ENCODE results near the gene CAPG.

CAPG gene, protein sequence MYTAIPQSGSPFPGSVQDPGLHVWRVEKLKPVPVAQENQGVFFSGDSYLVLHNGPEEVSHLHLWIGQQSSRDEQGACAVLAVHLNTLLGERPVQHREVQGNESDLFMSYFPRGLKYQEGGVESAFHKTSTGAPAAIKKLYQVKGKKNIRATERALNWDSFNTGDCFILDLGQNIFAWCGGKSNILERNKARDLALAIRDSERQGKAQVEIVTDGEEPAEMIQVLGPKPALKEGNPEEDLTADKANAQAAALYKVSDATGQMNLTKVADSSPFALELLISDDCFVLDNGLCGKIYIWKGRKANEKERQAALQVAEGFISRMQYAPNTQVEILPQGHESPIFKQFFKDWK

DNA sequence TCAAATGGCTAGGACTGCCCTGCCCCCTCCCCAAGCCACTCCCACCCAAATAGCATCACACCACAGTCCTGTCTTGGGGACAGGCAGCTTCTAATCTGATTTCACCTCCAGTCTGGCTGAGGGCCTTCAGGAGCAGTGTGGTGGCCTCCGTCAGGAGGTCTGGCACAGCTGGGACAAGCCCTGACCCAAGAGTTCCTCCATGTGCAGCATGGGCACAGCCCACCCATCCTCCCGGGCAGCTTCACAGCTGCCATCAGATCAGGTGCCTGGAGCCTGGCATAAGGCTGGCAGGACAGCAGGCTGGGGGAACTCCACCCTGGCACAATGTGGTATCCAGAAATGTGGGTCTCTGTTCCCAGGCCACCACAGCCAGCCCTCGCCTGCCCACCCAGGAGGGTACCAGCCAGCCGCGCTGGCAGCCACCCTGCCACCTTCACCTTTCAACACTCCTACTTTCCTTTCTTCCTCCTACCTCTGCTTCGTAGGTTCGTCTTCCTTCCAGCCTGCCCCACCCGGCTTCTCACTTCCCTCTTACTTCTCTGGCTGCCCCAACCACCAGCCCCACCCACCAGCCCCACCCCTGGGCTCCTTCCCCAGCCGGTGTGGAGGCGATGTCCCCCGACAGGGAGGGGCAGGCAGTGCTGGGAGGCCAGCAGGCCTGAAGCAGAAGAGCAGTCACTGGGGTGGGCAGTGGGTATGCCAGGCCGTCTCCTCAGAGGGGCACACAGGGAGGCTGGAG lies at the start of gene CAPG:
Gene CAPG, minus strand, starts transcription at position 522 of the 739 bp plus-strand sequence. CDS start 8,221 bp downstream, outside the sequence.
- H3K27me3 ChIP-seq = no peaks in the 10 kb centered on the region
- H3K4me1 ChIP-seq (ENCODE audit: control insufficient read depth in 1 of 2, insufficient read depth in 1 of 2, low read depth in 1 of 2, low read length in 1 of 2) = peaks cover 78 to 85% of the 10 kb centered on the region in 2 experiments
- TF ChIP-seq, protein P1, sequence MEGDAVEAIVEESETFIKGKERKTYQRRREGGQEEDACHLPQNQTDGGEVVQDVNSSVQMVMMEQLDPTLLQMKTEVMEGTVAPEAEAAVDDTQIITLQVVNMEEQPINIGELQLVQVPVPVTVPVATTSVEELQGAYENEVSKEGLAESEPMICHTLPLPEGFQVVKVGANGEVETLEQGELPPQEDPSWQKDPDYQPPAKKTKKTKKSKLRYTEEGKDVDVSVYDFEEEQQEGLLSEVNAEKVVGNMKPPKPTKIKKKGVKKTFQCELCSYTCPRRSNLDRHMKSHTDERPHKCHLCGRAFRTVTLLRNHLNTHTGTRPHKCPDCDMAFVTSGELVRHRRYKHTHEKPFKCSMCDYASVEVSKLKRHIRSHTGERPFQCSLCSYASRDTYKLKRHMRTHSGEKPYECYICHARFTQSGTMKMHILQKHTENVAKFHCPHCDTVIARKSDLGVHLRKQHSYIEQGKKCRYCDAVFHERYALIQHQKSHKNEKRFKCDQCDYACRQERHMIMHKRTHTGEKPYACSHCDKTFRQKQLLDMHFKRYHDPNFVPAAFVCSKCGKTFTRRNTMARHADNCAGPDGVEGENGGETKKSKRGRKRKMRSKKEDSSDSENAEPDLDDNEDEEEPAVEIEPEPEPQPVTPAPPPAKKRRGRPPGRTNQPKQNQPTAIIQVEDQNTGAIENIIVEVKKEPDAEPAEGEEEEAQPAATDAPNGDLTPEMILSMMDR (IDR thresholded peaks at IDR 0.05) = no peak
- no peaks in the 10 kb centered on the region for H3K36me3 ChIP-seq
- H3K27ac ChIP-seq = peak within 1 kb of the TSS; percentile 91
- no peaks in the 10 kb centered on the region for H3K9me3 ChIP-seq
- H3K4me3 ChIP-seq (ENCODE audit: low read depth in 1 of 2, low read length in 1 of 2) = peak within 1 kb of the TSS; percentile 69 to 80

DNA sequence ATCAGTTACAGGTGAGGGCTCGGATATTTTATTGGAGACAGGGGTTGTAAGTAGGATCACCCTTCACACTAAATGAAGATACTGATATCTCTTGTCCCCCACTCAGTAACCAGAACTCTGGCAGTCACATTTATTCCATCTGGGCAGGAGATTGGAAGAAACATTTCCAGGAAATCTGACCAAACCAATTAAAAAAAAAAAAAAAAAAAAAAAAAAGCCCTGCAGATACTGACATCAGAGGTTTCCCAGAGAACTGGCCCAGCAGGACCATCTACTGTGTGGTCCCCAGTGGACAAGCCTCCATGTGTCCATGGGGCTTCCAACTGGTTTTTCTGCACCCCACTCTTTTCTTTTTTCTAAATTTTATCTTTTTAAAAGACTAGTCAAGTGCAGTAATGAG lies 49.6 kb upstream of the CAPG start:
- Histone ChIP-seq H3K27ac (no peak overlapping the region), H3K4me3 (ENCODE audit: low read depth in 1 of 2, low read length in 1 of 2) (no peak overlapping the region), H3K36me3 (no peaks in the 10 kb centered on the region), H3K27me3 (no peaks in the 10 kb centered on the region), H3K9me3 (no peaks in the 10 kb centered on the region), H3K4me1 (ENCODE audit: control insufficient read depth in 1 of 2, insufficient read depth in 1 of 2, low read depth in 1 of 2, low read length in 1 of 2) (no peaks in the 10 kb centered on the region)
- TF ChIP-seq, protein P1 (IDR thresholded peaks at IDR 0.05) = no peak

DNA sequence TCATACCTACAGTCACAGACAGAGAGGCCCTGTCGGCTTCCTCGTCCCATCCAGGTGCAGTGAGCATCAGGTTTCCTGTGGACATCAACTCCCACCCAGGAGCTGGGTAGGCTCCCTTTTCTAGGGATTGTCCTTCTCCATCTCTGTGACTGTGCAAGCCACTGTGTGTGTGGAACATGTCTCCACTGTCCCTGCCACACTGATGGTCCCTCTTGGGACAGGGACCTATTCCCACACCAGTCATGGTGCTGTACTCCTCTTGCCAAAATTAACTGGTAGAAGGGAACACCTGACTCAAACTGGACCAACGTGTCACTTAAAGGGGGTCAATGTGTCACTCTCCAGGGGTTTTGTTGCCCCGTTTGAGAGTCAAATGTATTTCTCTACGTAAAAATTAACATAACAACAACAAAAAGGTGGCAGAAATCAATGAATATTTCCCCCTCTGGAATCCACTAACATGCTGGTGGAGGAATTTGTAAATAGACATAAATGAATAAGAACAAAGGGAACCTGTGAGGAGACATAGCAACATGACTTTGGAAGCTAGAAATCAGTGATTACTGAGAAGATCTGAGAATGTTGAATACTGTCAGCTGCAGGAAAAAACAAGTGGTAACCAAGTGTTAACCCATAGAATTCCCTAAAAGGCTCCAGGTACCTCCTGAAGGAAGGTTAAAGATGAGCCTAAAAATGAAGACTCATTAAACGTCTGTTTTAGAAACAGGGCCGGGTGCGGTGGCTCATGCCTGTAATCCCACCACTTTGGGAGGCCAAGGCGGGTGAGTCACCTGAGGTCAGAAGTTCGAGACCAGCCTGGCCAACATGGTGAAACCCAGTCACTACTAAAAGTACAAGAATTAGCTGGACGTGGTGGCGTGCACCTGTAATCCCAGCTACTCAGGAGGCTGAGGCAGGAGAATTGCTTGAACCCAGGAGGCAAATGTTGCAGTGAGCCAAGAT lies 48.7 kb upstream of the CAPG start:
- TF ChIP-seq, protein P1 (IDR thresholded peaks at IDR 0.05) = no peak
- no peaks in the 10 kb centered on the region for H3K9me3 ChIP-seq
- H3K36me3 ChIP-seq = no peaks in the 10 kb centered on the region
- no peak overlapping the region for H3K4me3 ChIP-seq (ENCODE audit: low read depth in 1 of 2, low read length in 1 of 2)
- no peak overlapping the region for H3K27ac ChIP-seq
- H3K4me1 ChIP-seq (ENCODE audit: control insufficient read depth in 1 of 2, insufficient read depth in 1 of 2, low read depth in 1 of 2, low read length in 1 of 2) = no peaks in the 10 kb centered on the region
- H3K27me3 ChIP-seq = no peaks in the 10 kb centered on the region

DNA sequence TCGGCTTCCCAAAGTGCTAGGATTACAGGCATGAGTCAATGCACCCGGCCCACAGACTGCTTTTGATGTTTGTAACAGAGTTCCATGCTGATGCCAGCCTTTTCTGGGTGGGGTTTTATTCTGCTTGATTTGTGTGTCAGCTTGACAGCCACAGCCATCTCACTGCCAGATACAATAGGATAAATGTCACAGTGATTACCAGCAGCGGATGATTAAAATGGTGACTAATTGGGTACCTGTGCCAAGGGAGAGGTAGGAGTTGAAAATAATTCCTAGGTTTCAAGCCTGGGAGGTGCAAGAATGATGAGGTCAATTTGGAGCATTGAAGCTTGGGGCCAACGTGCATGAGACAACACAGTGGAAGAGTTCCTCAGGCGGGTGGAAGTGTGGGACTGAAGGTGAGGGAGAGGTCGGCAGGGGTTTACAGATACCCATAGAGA lies 47.7 kb upstream of the CAPG start:
- TF ChIP-seq, protein P1 (IDR thresholded peaks at IDR 0.05) = no peak
- Histone ChIP-seq H3K27ac (no peak overlapping the region), H3K4me1 (ENCODE audit: control insufficient read depth in 1 of 2, insufficient read depth in 1 of 2, low read depth in 1 of 2, low read length in 1 of 2) (peaks cover 0 to 5% of the 10 kb centered on the region in 2 experiments), H3K9me3 (no peaks in the 10 kb centered on the region), H3K4me3 (ENCODE audit: low read depth in 1 of 2, low read length in 1 of 2) (no peak overlapping the region), H3K27me3 (no peaks in the 10 kb centered on the region), H3K36me3 (no peaks in the 10 kb centered on the region)

DNA sequence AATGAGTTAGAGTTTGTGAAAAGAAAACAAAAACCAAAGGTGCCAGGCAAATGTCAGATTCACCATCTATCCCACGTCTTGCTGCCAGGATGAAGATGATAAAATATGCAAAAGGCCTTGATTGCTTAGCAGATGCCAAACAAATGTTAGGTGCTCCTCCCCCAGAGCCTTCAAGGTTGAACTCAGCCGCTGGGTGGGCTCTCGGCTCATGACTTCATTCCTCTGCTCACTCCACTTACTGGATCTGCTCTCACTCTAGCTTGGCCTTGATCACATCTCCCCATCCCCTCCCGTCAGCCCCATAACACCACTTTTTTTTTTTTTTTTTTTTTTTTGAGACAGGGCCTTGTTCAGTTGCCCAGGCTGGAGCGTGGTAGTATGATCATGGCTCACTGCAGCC lies 46.9 kb upstream of the CAPG start:
- TF ChIP-seq, protein P1 (IDR thresholded peaks at IDR 0.05) = no peak
- Histone ChIP-seq H3K9me3 (no peaks in the 10 kb centered on the region), H3K4me3 (ENCODE audit: low read depth in 1 of 2, low read length in 1 of 2) (no peak overlapping the region), H3K4me1 (ENCODE audit: control insufficient read depth in 1 of 2, insufficient read depth in 1 of 2, low read depth in 1 of 2, low read length in 1 of 2) (peaks cover 0 to 5% of the 10 kb centered on the region in 2 experiments), H3K27ac (no peak overlapping the region), H3K27me3 (no peaks in the 10 kb centered on the region), H3K36me3 (no peaks in the 10 kb centered on the region)

Measured in neutrophil (primary cell).